Right ventricle myocardium superior (tissue), 1 donor: ENCODE results near the gene ZNF680. TPM values are rescaled to one million over a fixed set of nuclear protein-coding genes. Genes with fewer than 3 reads are reported as not detected.
A peak's percentile ranks its signal among the peaks of the same experiment; 100 is the strongest.
"Not testable (repeated sequence)": the region's sequence is repeated elsewhere in the genome, so short reads cannot be mapped to it uniquely, and the experiment has no call there.

Source experiments
- ATAC-seq: fragments of 200-7000 bp; cut with Tn5 transposase; one replicate; pipeline ENCODE4 v1.9.1; 2020; ENCODE audit warnings: mild to moderate bottlenecking; ENCODE audit not compliant: poor library complexity
- DNase-seq: peaks from one replicate; pipeline ENCODE4 v3.0.0-alpha.2; 2020
- intact Hi-C: fragments of 100-400 bp; cut with DNase I; formaldehyde crosslinking; loops from one replicate; pipeline ENCODE4 v1.11.2; 2022
- total RNA-seq: library from RNA; stranded (reverse); fragmentation: NEBNext Ultra II Directional; extraction: Animal tissue kit (Norgen Biotek cat#: 25700); gene quantifications from one replicate; pipeline ENCODE4 v1.2.1, GENCODE V29; 2021
- donor health status: DM: no; HTN: yes; CAD: no; lungs with severe emphysema.

ZNF680 gene
- total RNA-seq, 1 donor from 2014 or later = 18.3 TPM

GRCh38 chr7:64558781-64559180 is 4.1 kb downstream of the ZNF680 start:
- ATAC-seq (no peak), DNase-seq (no peak)
- intact Hi-C loops = no loop called here

GRCh38 chr7:64558323-64558705 is 4.6 kb downstream of the ZNF680 start:
- no peak for ATAC-seq
- no peak for DNase-seq
- intact Hi-C loops = no loop called here

GRCh38 chr7:64557601-64558322 is 5.1 kb downstream of the ZNF680 start:
- intact Hi-C loops = no loop called here
- ATAC-seq (no peak), DNase-seq (no peak)

GRCh38 chr7:64555046-64555445 is 7.8 kb downstream of the ZNF680 start:
- ATAC-seq (no peak), DNase-seq (no peak)

GRCh38 chr7:64554188-64554587 is 8.7 kb downstream of the ZNF680 start:
- intact Hi-C loops, ATAC-seq, DNase-seq: not testable (repeated sequence)

More at GRCh38 chr7:64555046-64555445, 7.8 kb downstream of the ZNF680 start:
- intact Hi-C loops = no loop called here

- intact Hi-C loops = no loop called here
- DNase-seq (no peak), ATAC-seq (peak; percentile 68)
These were observed 11.3 kb downstream of the ZNF680 start for GRCh38 chr7:64551375-64552142.

- no peak for ATAC-seq
- DNase-seq = no peak
- intact Hi-C loops = no loop called here
These were observed 18.9 kb downstream of the ZNF680 start for GRCh38 chr7:64544010-64544409.

- ATAC-seq (peak; percentile 82), DNase-seq (no peak)
- intact Hi-C loops = no loop called here
These were observed 21.2 kb downstream of the ZNF680 start for GRCh38 chr7:64541438-64542359.

- DNase-seq = no peak
- no peak for ATAC-seq
- intact Hi-C loops = no loop called here
These were observed 29.1 kb downstream of the ZNF680 start for GRCh38 chr7:64533756-64534155.

- intact Hi-C loops = no loop called here
These were observed 34.1 kb downstream of the ZNF680 start for GRCh38 chr7:64528770-64529169.

GRCh38 chr7:64521409-64521984 is 41.4 kb downstream of the ZNF680 start:
- DNase-seq = no peak
- ATAC-seq = no peak
- intact Hi-C loops = no loop called here

More at GRCh38 chr7:64528770-64529169, 34.1 kb downstream of the ZNF680 start:
- DNase-seq (no peak), ATAC-seq (no peak)

GRCh38 chr7:64516451-64516850 is 46.4 kb downstream of the ZNF680 start:
- no peak for ATAC-seq
- DNase-seq = no peak
- intact Hi-C loops = no loop called here

GRCh38 chr7:64515781-64516180 is 47.1 kb downstream of the ZNF680 start:
- intact Hi-C loops = no loop called here
- DNase-seq (no peak), ATAC-seq (no peak)

- intact Hi-C loops = no loop called here
- DNase-seq (no peak), ATAC-seq (no peak)
These were observed 47.5 kb downstream of the ZNF680 start for GRCh38 chr7:64515330-64515729.

- DNase-seq (no peak), ATAC-seq (no peak)
- intact Hi-C loops = no loop called here
These were observed 53.3 kb downstream of the ZNF680 start for GRCh38 chr7:64509583-64509982.

GRCh38 chr7:64504581-64505120 is 58.2 kb downstream of the ZNF680 start:
- DNase-seq (no peak), ATAC-seq (no peak)
- intact Hi-C loops = no loop called here

GRCh38 chr7:64498270-64498669 is 64.6 kb downstream of the ZNF680 start:
- intact Hi-C loops = no loop called here
- no peak for ATAC-seq
- DNase-seq = no peak

- ATAC-seq = peak; percentile 65
- DNase-seq = no peak
- intact Hi-C loops = no loop called here
These were observed 67.9 kb downstream of the ZNF680 start for GRCh38 chr7:64494912-64495461.
